Neutrophil (primary cell): ENCODE results near the gene CDH15.

Experiments
- H3K27ac ChIP-seq: fragments of 200-600 bp; sonication (generic); 2 replicates; pipeline ENCODE4 v1.5.1; 2016; ENCODE audit warnings: mild to moderate bottlenecking, moderate library complexity
- H3K27me3 ChIP-seq: fragments of 200-600 bp; sonication (generic); 2 replicates; pipeline ENCODE4 v1.6.0; 2016; ENCODE audit warnings: mild to moderate bottlenecking
- H3K36me3 ChIP-seq: fragments of 200-600 bp; sonication (generic); 2 replicates; pipeline ENCODE4 v1.5.1; 2017
- H3K4me1 ChIP-seq, 2 experiments: fragments of 200-600 bp in 1 of 2; sonication (generic) in 1 of 2; 1 replicate in 1 of 2; 2 replicates in 1 of 2; pipeline versions ENCODE4 v1.5.1 to v1.6.1; 2013 to 2016; ENCODE audit warnings: low read depth in 1 of 2, low read length in 1 of 2, mild to moderate bottlenecking in 1 of 2, moderate library complexity in 1 of 2; ENCODE audit not compliant: control insufficient read depth in 1 of 2, insufficient read depth in 1 of 2
- H3K4me3 ChIP-seq, 2 experiments: fragments of 200-600 bp in 1 of 2; sonication (generic) in 1 of 2; 1 replicate in 1 of 2; 2 replicates in 1 of 2; pipeline ENCODE4 v1.5.1; 2013 to 2016; ENCODE audit warnings: low read depth in 1 of 2, low read length in 1 of 2, mild to moderate bottlenecking in 1 of 2, moderate library complexity in 1 of 2
- H3K9me3 ChIP-seq: fragments of 200-600 bp; sonication (generic); 2 replicates; pipeline ENCODE4 v1.5.1; 2016
- CTCF ChIP-seq: fragments of 200-600 bp; sonication (generic); IDR thresholded peaks from 2 replicates; pipeline ENCODE4 v1.5.1; 2016; ENCODE audit warnings: antibody characterized with exemption

The CDH15 gene

GRCh38 chr16:89175280-89176146 is 4.0 kb downstream of the CDH15 start:
- Histone ChIP-seq H3K4me1 (peaks cover 6 to 13% of the 10 kb centered on the region in 2 experiments), H3K9me3 (no peaks in the 10 kb centered on the region), H3K4me3 (no peak overlapping the region), H3K27ac (no peak overlapping the region), H3K36me3 (no peaks in the 10 kb centered on the region), H3K27me3 (peaks cover 54% of the 10 kb centered on the region)
- no peak for TF ChIP-seq CTCF

- no peak for TF ChIP-seq CTCF
Measured at GRCh38 chr16:89176147-89176690, 4.7 kb downstream of the CDH15 start.

GRCh38 chr16:89176717-89177116 is 5.2 kb downstream of the CDH15 start:
- Histone ChIP-seq H3K36me3 (no peaks in the 10 kb centered on the region), H3K9me3 (no peaks in the 10 kb centered on the region), H3K27me3 (peaks cover 41% of the 10 kb centered on the region), H3K4me3 (no peak overlapping the region), H3K27ac (no peak overlapping the region), H3K4me1 (peaks cover 0 to 1% of the 10 kb centered on the region in 2 experiments)
- no peak for TF ChIP-seq CTCF

More at GRCh38 chr16:89176147-89176690, 4.7 kb downstream of the CDH15 start:
- Histone ChIP-seq H3K36me3 (no peaks in the 10 kb centered on the region), H3K4me3 (no peak overlapping the region), H3K27ac (no peak overlapping the region), H3K9me3 (no peaks in the 10 kb centered on the region), H3K27me3 (peaks cover 46% of the 10 kb centered on the region), H3K4me1 (peaks cover 0 to 6% of the 10 kb centered on the region in 2 experiments)

- no peak for TF ChIP-seq CTCF
- Histone ChIP-seq H3K4me1 (no peaks in the 10 kb centered on the region), H3K9me3 (no peaks in the 10 kb centered on the region), H3K4me3 (no peak overlapping the region), H3K27ac (no peak overlapping the region), H3K36me3 (no peaks in the 10 kb centered on the region), H3K27me3 (peaks cover 34% of the 10 kb centered on the region)
Measured at GRCh38 chr16:89177501-89177900, 6.0 kb downstream of the CDH15 start.

GRCh38 chr16:89178453-89179147 is 7.1 kb downstream of the CDH15 start:
- H3K36me3 ChIP-seq: no peaks in the 10 kb centered on the region
- no peaks in the 10 kb centered on the region for H3K9me3 ChIP-seq
- no peak overlapping the region for H3K4me3 ChIP-seq
- no peak for TF ChIP-seq CTCF
- H3K4me1 ChIP-seq: no peaks in the 10 kb centered on the region
- H3K27me3 ChIP-seq: peaks cover 34% of the 10 kb centered on the region
- no peak overlapping the region for H3K27ac ChIP-seq
